PFSK-1 (cell line): ENCODE results near the gene WSB1.

Experiments used
- FOXP2 ChIP-seq: optimal IDR thresholded peaks from 2 replicates; pipeline ENCODE3; 2011; ENCODE audit warnings: borderline replicate concordance, control low read depth, inconsistent platforms; ENCODE audit not compliant: insufficient read depth; ENCODE audit errors: extremely low read length, extremely low read depth
- POLR2AphosphoS5 ChIP-seq: IDR thresholded peaks from 2 replicates; pipeline ENCODE4 v1.6.1; 2012; ENCODE audit warnings: low read depth, mild to moderate bottlenecking, control low read depth, low read length, moderate library complexity
- REST ChIP-seq, 2 experiments: IDR thresholded peaks; 2 replicates each; pipeline versions ENCODE4 v1.6.1 to v1.8.0; 2011 to 2012; ENCODE audit warnings: low read depth in 2 of 2, low read length in 2 of 2, control low read depth in 1 of 2, inconsistent platforms in 1 of 2, mild to moderate bottlenecking in 1 of 2, moderate library complexity in 1 of 2; ENCODE audit not compliant: insufficient read depth in 1 of 2
- SIN3A ChIP-seq: IDR thresholded peaks from 2 replicates; pipeline ENCODE4 v1.6.1; 2012; ENCODE audit warnings: mild to moderate bottlenecking, low read length, moderate library complexity, borderline replicate concordance; ENCODE audit not compliant: insufficient read depth
- TAF1 ChIP-seq: IDR thresholded peaks from 2 replicates; pipeline ENCODE4 v1.6.1; 2012; ENCODE audit warnings: low read length, control low read depth, borderline replicate concordance; ENCODE audit not compliant: insufficient read depth

Gene WSB1

GRCh38 chr17:27318228-27318627 lies 24.3 kb downstream of the WSB1 start:
- no peak for TF ChIP-seq SIN3A
- no peak for TF ChIP-seq REST (IDR thresholded peaks at IDR 0.05; ENCODE audit: insufficient read depth in 1 of 2, low read depth in 2 of 2, low read length in 2 of 2)
- no peak for TF ChIP-seq POLR2AphosphoS5
- TF ChIP-seq TAF1, result no peak
- no peak for TF ChIP-seq FOXP2

- TF ChIP-seq TAF1 (no peak), FOXP2 (no peak), SIN3A (no peak), REST (IDR thresholded peaks at IDR 0.05; ENCODE audit: insufficient read depth in 1 of 2, low read depth in 2 of 2, low read length in 2 of 2) (no peak), POLR2AphosphoS5 (no peak)
Observed at GRCh38 chr17:27318633-27319032, 24.7 kb downstream of the WSB1 start.

- TF ChIP-seq TAF1 (no peak), FOXP2 (no peak), POLR2AphosphoS5 (no peak), SIN3A (no peak), REST (IDR thresholded peaks at IDR 0.05; ENCODE audit: insufficient read depth in 1 of 2, low read depth in 2 of 2, low read length in 2 of 2) (no peak)
Observed at GRCh38 chr17:27319541-27320221, 25.8 kb downstream of the WSB1 start.

GRCh38 chr17:27320222-27320560 lies 26.3 kb downstream of the WSB1 start:
- no peak for TF ChIP-seq REST (IDR thresholded peaks at IDR 0.05; ENCODE audit: insufficient read depth in 1 of 2, low read depth in 2 of 2, low read length in 2 of 2)

- TF ChIP-seq REST (IDR thresholded peaks at IDR 0.05; ENCODE audit: insufficient read depth in 1 of 2, low read depth in 2 of 2, low read length in 2 of 2) (no peak), POLR2AphosphoS5 (no peak), SIN3A (no peak), TAF1 (no peak), FOXP2 (no peak)
Observed at GRCh38 chr17:27321372-27321771, 27.5 kb downstream of the WSB1 start.
